BJ (cell line): ENCODE results near the gene KMT2A. TPM values are rescaled to one million over a fixed set of nuclear protein-coding genes. Genes with fewer than 3 reads are reported as not detected.
"Not testable (repeated sequence)": the region's sequence is repeated elsewhere in the genome, so short reads cannot be mapped to it uniquely, and the experiment has no call there.

Experiments used
- CTCF ChIA-PET: fragments of 350-600 bp; formaldehyde crosslinking; extraction: SDS; loops from one replicate; lab custom pipeline; 2021; ENCODE audit warnings: antibody characterized with exemption, inconsistent platforms; lab: Yijun Ruan, JAX
- POLR2A ChIA-PET: fragments of 300-600 bp; sonication (Branson Sonifier 250); formaldehyde crosslinking; extraction: SDS; loops from one replicate; lab custom pipeline; 2021; ENCODE audit warnings: antibody characterized with exemption; lab: Charles Lee
- DNase-seq: peaks from one replicate; pipeline ENCODE4 v3.0.0-alpha.2; 2011; ENCODE audit warnings: low read depth
- H3K27me3 ChIP-seq: 2 replicates; pipeline ENCODE4 v1.6.0; 2011; ENCODE audit warnings: low read length; ENCODE audit not compliant: control insufficient read depth, insufficient read depth
- H3K36me3 ChIP-seq: 2 replicates; pipeline ENCODE4 v1.5.1; 2011; ENCODE audit warnings: low read length; ENCODE audit not compliant: control insufficient read depth, insufficient read depth
- H3K4me3 ChIP-seq: 2 replicates; pipeline ENCODE4 v1.5.1; 2011; ENCODE audit warnings: low read depth, mild to moderate bottlenecking, control low read depth, low read length
- polyA plus RNA-seq: library from polyadenylated mRNA; depleted of rRNA; stranded (reverse); fragments of >200 nt; gene quantifications from 2 replicates; pipeline ENCODE4 v1.2.3, GENCODE V29; 2011
- TF ChIP-seq, protein P1 (sequence below): IDR thresholded peaks from 2 replicates; pipeline ENCODE4 v1.5.1; 2011; ENCODE audit warnings: low read depth, mild to moderate bottlenecking, control low read depth, inconsistent platforms, low read length, moderate library complexity; ENCODE audit not compliant: insufficient read depth

Gene KMT2A
- polyA plus RNA-seq, 1 experiment, result 21.9 TPM

DNA sequence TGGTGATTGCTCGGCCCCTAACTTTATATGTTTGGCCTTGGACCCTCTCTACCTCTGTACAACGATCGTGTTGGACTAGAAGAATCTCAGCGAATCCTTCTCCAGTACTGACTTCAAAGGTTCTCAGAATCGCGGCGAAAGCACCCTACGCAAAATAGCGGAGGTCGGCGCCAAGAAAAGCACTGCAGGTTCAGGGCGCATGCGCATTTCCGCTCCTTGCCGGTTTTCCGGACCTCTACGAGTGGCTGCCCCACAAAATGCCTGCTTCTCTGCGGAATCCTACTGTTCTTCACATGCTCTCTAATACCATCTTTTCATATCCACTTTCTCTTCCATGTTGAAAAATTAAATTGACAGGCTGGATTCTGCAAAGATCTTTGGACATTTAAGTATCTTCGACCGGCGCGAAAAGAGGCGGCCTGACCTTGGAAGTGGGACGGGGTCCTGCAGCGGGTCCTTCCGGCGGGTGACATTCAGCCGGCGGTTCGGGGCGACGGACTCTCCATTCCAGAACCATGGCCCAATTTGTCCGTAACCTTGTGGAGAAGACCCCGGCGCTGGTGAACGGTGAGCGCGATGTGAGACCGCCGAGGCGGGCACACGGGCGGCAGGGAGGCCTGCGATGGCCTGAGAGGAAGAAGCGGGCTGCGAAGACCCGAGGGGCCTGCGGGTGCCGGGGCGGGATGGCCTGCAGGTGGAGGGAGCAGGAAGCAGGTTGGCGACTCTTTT lies 35.0 kb upstream of the KMT2A start, which contains the start of gene ATP5MG:
Gene ATP5MG (plus strand): TSS at position 456 of the 729 bp plus-strand sequence. CDS start 60 bp downstream, at position 516.
- ChIA-PET POLR2A (no interaction called here), CTCF (interaction anchor here (0.7 to 1.6 kb wide), 4 partner anchors 24 to 166 kb away, joined by 3 to 11 read pairs (median 6); no protein-coding TSS in a partner anchor)
- no peaks in the 10 kb centered on the region for H3K27me3 ChIP-seq
- TF ChIP-seq, protein P1, sequence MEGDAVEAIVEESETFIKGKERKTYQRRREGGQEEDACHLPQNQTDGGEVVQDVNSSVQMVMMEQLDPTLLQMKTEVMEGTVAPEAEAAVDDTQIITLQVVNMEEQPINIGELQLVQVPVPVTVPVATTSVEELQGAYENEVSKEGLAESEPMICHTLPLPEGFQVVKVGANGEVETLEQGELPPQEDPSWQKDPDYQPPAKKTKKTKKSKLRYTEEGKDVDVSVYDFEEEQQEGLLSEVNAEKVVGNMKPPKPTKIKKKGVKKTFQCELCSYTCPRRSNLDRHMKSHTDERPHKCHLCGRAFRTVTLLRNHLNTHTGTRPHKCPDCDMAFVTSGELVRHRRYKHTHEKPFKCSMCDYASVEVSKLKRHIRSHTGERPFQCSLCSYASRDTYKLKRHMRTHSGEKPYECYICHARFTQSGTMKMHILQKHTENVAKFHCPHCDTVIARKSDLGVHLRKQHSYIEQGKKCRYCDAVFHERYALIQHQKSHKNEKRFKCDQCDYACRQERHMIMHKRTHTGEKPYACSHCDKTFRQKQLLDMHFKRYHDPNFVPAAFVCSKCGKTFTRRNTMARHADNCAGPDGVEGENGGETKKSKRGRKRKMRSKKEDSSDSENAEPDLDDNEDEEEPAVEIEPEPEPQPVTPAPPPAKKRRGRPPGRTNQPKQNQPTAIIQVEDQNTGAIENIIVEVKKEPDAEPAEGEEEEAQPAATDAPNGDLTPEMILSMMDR, result peak; percentile 23; the same call in 1 of the 2 replicates
- H3K36me3 ChIP-seq, result no peaks in the 10 kb centered on the region; the same call in 1 of the 2 replicates
- DNase-seq, result peak; percentile 66
- peak within 1 kb of the TSS; percentile 95 for H3K4me3 ChIP-seq

DNA sequence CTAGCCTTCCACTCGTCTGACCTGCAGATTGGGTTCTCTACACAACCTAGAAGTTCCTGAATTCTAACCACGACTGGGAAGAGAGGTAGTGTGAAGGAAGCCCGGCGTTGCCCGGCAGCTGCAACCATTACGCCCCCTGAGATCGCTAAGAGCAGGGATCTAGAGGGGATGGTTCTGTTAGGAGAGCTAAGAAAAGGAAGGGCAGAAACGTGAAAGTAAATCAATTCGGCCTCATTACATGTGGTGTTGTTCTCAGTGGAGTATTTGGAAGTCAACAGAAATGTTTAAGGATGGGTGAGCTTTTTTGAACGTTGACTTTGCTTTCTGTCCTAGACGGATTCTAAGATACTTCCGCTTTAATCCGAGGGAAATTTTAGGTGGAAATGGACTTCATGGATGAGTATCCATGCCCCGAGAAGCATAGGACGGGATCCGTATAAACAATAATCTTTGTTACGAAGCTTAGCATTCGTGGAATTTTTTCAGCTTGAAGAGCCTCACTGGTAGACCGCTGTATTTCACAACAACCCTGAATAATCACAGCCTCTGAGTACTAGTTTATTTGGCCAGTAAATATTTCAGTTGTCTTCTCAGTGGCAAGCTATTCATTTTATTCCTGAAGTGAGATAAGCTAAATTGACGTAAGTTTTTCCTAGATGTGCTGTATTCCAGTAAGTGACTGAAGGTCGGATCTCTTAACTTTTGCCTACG lies 34.3 kb upstream of the KMT2A start:
- Histone ChIP-seq H3K36me3 (no peaks in the 10 kb centered on the region), H3K27me3 (no peaks in the 10 kb centered on the region), H3K4me3 (peak overlapping the region; percentile 95)
- ChIA-PET POLR2A (interaction anchor here (0.6 to 0.7 kb wide), 2 partner anchors 17 to 29 kb away, joined by 3 to 6 read pairs; no protein-coding TSS in a partner anchor), CTCF (interaction anchor here (1.0 to 1.6 kb wide), 4 partner anchors 24 to 97 kb away, joined by 3 to 11 read pairs (median 8); no protein-coding TSS in a partner anchor)
- peak; percentile 60 for DNase-seq
- TF ChIP-seq, protein P1, result no peak

DNA sequence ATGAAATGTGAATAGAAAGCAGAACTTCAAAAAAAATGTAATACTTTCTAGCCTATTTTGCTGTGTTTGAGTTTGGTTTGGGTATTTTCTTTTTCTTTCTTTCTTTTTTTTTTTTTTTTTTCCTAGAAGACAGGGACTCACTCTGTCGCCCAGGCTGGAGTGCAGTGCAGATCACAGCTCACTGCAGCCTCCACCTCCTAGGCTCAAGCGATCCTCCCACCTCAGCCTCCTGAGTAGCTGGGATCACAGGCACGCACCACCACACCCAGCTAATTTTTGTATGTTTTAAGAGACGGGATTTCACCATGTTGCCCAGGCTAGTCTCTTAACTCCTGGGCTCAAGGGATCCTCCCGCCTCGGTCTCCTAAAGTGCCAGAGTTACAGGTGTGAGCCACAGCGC lies 33.7 kb upstream of the KMT2A start:
- CTCF ChIA-PET, result interaction anchor here (1.0 to 1.6 kb wide), 5 partner anchors 23 to 97 kb away, joined by 3 to 11 read pairs (median 8); no protein-coding TSS in a partner anchor
- H3K4me3 ChIP-seq, result peak overlapping the region; percentile 95
- not testable (repeated sequence) for DNase-seq, H3K27me3 ChIP-seq, H3K36me3 ChIP-seq
- POLR2A ChIA-PET, result interaction anchor here (0.6 to 0.7 kb wide), 2 partner anchors 17 to 30 kb away, joined by 3 to 6 read pairs; no protein-coding TSS in a partner anchor

DNA sequence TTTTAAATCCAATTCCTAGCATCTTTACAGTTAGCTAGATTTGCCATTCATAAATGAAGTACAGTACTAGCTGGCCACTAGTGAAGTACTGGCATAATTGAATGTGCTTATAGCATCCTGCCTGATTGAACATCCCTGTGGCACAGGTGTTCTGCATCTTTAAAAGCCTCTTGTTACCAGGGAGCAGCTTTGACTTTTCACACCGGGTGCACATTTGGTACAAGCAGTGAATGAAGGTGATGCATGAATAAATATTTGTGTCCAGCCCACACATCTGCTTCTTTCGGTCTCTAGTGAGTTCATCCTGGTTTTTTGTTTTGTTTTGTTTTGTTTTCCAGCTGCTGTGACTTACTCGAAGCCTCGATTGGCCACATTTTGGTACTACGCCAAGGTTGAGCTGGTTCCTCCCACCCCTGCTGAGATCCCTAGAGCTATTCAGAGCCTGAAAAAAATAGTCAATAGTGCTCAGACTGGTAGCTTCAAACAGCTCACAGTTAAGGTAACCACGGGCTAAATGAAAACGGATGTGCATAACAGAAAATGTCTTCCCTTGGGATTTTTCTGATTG lies 29.6 kb upstream of the KMT2A start:
- H3K27me3 ChIP-seq, result no peaks in the 10 kb centered on the region
- ChIA-PET POLR2A (no interaction called here), CTCF (interaction anchor here (1.0 to 1.5 kb wide), 2 partner anchors 81 to 208 kb away, joined by 3 to 5 read pairs; no protein-coding TSS in a partner anchor)
- no peak for DNase-seq
- H3K36me3 ChIP-seq, result peaks cover 2% of the 10 kb centered on the region; the same call in 1 of the 2 replicates
- no peak overlapping the region for H3K4me3 ChIP-seq
- TF ChIP-seq, protein P1, result no peak

DNA sequence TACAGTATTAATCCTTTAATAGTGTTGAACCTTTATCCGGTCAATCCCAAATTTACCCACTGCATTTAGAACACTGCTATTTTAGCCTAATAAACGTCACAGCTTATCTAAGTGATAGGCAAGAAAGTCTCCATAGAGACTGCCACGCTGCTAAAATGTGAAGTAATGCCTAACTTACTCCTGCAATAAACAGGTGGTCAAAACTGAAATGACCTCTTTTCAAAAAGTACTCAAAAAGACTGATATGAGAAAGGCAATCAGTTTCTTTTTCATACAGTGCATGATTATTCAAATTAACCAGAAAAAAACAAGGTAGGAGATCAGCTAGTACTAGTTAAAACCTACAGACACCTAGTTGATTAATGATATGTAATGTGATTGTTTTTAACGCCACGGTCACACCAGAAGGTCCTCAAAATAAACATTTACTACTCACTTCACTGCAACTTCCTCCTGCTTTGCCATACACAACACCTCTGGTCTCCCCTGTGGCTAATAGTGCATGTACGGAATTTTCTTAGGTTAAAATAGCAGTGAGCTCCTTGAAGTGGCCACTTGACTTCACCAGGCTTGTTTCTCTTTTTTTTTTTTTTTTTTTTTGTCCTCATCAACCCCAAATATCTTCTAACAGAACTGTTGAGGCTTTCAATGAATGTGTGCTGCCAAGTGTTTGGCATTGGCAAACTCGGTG lies 26.1 kb upstream of the KMT2A start:
- Histone ChIP-seq H3K36me3 (peaks cover 3% of the 10 kb centered on the region; the same call in 1 of the 2 replicates), H3K27me3 (no peaks in the 10 kb centered on the region), H3K4me3 (no peak overlapping the region)
- TF ChIP-seq, protein P1, result no peak
- ChIA-PET POLR2A (interaction anchor here (0.7 kb wide), 1 partner anchor 101 kb away, joined by 11 read pairs; no protein-coding TSS in a partner anchor), CTCF (interaction anchor here (0.7 kb wide), 1 partner anchor 155 kb away, joined by 4 read pairs; no protein-coding TSS in a partner anchor)
- DNase-seq, result no peak
